ENCODE measurements around the gene SPX. TPM values are rescaled to one million over a fixed set of nuclear protein-coding genes. Genes with fewer than 3 reads are reported as not detected.

The SPX gene
- total RNA-seq, 2 donors from 2014 or later = 0.61 TPM; not detected in 1

DNA sequence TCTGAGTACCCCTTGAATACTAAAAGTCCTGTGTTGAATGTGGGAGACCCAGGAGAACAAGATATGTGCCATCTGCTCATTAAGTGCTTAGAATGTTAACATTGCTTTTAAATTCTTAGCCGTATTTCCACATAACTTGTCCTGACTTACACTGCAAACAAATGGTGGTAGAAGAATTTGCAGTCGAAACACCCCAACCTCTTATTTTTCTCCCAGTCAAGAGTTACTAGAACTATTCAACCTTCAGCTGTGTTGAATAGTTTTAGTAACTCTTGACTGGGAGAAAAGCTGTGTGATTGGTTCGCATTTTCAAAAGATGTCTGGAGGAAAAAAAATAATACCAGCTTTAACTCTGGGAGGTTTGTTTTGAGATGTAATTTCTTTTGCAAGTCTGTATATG is 7.6 kb upstream of the SPX start:
- Mint-ChIP-seq H3K4me1 (ENCODE audit: low read depth in 2 of 2) (no peaks in the 10 kb centered on the region), H3K4me3 (no peak overlapping the region), H3K9me3 (no peaks in the 10 kb centered on the region), H3K27ac (no peak overlapping the region), H3K36me3 (peaks cover 4% of the 10 kb centered on the region), H3K27me3 (no peaks in the 10 kb centered on the region)
- DNase-seq (ENCODE audit: low spot score) (no peak), ATAC-seq (no peak)

GRCh38 chr12:21521541-21521940 is 4.6 kb upstream of the SPX start:
- DNase-seq (ENCODE audit: low spot score) (no peak), ATAC-seq (no peak)
- Mint-ChIP-seq H3K4me1 (ENCODE audit: low read depth in 2 of 2) (no peaks in the 10 kb centered on the region), H3K27me3 (peaks cover 12 to 19% of the 10 kb centered on the region in 2 donors), H3K27ac (no peak overlapping the region), H3K36me3 (peaks cover 10% of the 10 kb centered on the region), H3K9me3 (peaks cover 5% of the 10 kb centered on the region), H3K4me3 (no peak overlapping the region)

GRCh38 chr12:21523148-21523547 is 2.9 kb upstream of the SPX start:
- ATAC-seq = no peak
- Mint-ChIP-seq H3K4me1 (ENCODE audit: low read depth in 2 of 2) (no peaks in the 10 kb centered on the region), H3K9me3 (peaks cover 5% of the 10 kb centered on the region), H3K36me3 (peaks cover 6% of the 10 kb centered on the region), H3K27me3 (peaks cover 15 to 26% of the 10 kb centered on the region in 2 donors), H3K27ac (no peak overlapping the region), H3K4me3 (no peak overlapping the region)
- DNase-seq (ENCODE audit: low spot score) = no peak

- no peak overlapping the region for H3K27ac Mint-ChIP-seq
- peaks cover 5% of the 10 kb centered on the region for H3K9me3 Mint-ChIP-seq
- DNase-seq (ENCODE audit: low spot score) (no peak), ATAC-seq (no peak)
- H3K36me3 Mint-ChIP-seq = peaks cover 6% of the 10 kb centered on the region
- H3K27me3 Mint-ChIP-seq = peaks cover 37 to 56% of the 10 kb centered on the region in 2 donors
- H3K4me1 Mint-ChIP-seq (ENCODE audit: low read depth in 2 of 2) = no peaks in the 10 kb centered on the region
- H3K4me3 Mint-ChIP-seq = no peak overlapping the region
Measured at GRCh38 chr12:21526721-21527345, 737 bp downstream of the SPX start.

DNA sequence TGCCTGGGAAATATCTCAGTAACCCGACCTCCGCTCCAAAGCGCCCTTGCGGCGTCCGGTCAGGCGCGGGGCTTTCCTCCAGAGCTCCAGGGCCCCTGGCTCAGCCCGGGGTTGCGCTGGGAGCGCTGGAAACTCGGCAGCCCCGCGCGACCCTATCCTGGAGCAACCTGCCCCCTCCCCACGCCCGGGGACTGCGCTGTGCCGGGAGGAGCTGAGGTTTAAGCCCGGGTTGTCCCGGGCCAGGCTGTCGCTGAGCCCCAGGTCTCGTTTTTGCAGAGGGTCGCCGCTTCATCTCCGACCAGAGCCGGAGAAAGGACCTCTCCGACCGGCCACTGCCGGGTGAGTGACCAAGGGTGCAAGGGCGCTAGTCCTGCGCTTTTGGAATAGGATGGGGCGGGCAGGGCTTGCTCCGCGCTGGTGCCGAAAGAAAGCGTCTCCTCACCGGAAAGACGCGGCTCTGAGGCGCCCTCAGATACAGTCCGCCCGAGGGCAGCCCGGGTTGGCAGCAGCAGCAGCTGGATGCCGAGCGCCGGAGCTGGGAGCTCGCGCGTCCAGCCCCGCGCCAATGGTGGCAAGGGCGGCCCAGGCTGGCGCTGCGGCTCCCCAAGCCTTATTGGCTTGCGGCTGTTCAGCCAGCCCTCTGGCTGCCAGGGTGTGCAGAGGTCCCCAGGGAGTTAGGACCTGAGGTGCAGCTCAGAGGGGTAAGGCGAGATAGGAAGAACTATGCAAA is 1.5 kb downstream of the SPX start:
- ATAC-seq (peak; percentile 88 to 92), DNase-seq (ENCODE audit: low spot score) (peak; percentile 63)
- Mint-ChIP-seq H3K27me3 (peaks cover 37 to 60% of the 10 kb centered on the region in 2 donors), H3K27ac (no peak overlapping the region), H3K4me3 (peak overlapping the region; percentile 29), H3K36me3 (peaks cover 6% of the 10 kb centered on the region), H3K9me3 (peaks cover 5% of the 10 kb centered on the region), H3K4me1 (ENCODE audit: low read depth in 2 of 2) (no peaks in the 10 kb centered on the region)

DNA sequence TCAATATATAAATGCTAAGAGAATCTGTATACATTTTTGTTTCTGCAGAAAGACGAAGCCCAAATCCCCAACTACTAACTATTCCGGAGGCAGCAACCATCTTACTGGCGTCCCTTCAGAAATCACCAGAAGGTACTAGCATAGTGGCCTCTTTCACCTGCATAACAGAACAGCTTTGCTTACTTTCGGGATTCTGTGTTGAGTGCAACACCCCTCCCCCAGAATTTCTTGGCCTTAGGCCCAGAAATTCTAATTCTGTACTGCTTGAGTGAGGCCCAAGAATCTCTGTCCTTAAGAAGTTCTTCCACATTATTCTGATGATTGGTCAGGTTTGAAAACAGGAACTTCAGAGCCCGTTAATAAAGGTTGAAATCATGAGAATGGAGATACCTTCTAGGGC is 2.9 kb downstream of the SPX start:
- Mint-ChIP-seq H3K4me1 (ENCODE audit: low read depth in 2 of 2) (no peaks in the 10 kb centered on the region), H3K9me3 (peaks cover 5% of the 10 kb centered on the region), H3K27me3 (peaks cover 43 to 71% of the 10 kb centered on the region in 2 donors), H3K27ac (no peak overlapping the region), H3K36me3 (peaks cover 6% of the 10 kb centered on the region), H3K4me3 (no peak overlapping the region)
- no peak for ATAC-seq
- no peak for DNase-seq (ENCODE audit: low spot score)

DNA sequence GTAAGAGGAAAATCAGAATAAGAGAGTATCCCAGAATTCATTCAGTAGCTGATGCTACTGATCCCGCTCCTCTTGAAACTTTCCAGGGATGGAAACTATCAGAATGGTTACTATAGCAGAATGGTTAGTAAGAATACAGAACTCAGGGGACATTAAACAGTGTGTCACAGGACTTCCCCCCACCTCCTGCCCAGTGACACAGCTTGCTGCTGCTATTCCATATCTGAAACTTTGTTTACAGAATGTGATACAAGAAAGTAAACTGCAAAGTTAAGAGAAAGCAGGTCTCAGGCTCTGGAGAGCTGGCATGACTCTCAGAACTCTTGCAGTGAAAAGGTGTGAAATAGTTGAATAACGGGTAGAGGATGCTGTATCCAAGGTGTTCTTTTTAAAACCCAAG is 3.4 kb downstream of the SPX start:
- H3K27ac Mint-ChIP-seq = no peak overlapping the region
- DNase-seq (ENCODE audit: low spot score) = no peak
- H3K27me3 Mint-ChIP-seq = peaks cover 43 to 66% of the 10 kb centered on the region in 2 donors
- no peaks in the 10 kb centered on the region for H3K4me1 Mint-ChIP-seq (ENCODE audit: low read depth in 2 of 2)
- H3K36me3 Mint-ChIP-seq = peaks cover 6% of the 10 kb centered on the region
- peaks cover 5% of the 10 kb centered on the region for H3K9me3 Mint-ChIP-seq
- ATAC-seq = no peak
- H3K4me3 Mint-ChIP-seq = no peak overlapping the region

GRCh38 chr12:21538061-21538653 is 12.1 kb downstream of the SPX start:
- no peak for ATAC-seq
- DNase-seq (ENCODE audit: low spot score) = no peak
- no peaks in the 10 kb centered on the region for H3K36me3 Mint-ChIP-seq
- H3K27me3 Mint-ChIP-seq = peaks cover 14 to 24% of the 10 kb centered on the region in 2 donors
- no peak overlapping the region for H3K4me3 Mint-ChIP-seq
- H3K9me3 Mint-ChIP-seq = no peaks in the 10 kb centered on the region
- H3K4me1 Mint-ChIP-seq (ENCODE audit: low read depth in 2 of 2) = no peaks in the 10 kb centered on the region
- no peak overlapping the region for H3K27ac Mint-ChIP-seq

DNA sequence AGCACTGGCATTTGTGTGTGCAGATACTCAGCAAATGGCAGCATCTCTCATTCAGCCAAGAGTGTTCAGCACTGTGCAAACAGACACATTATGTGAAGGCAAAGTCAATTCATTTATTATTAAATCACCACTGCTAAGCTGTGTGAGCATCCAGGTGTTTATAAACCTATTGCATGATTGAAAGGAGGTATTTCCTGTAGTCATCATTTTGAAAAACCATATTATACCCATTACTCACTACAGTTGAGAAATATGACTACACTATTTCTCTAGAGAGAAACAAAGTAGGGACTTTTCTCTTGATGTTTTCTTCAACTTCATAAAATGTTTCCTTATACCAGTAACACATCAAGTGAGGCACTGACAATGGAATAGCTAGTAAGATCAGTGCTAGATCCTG is 13.7 kb downstream of the SPX start:
- H3K4me1 Mint-ChIP-seq (ENCODE audit: low read depth in 2 of 2) = no peaks in the 10 kb centered on the region
- no peaks in the 10 kb centered on the region for H3K9me3 Mint-ChIP-seq
- ATAC-seq = peak in 1 of 2 donors; percentile 46
- peaks cover 14 to 33% of the 10 kb centered on the region in 2 donors for H3K27me3 Mint-ChIP-seq
- no peak overlapping the region for H3K4me3 Mint-ChIP-seq
- DNase-seq (ENCODE audit: low spot score) = no peak
- no peaks in the 10 kb centered on the region for H3K36me3 Mint-ChIP-seq
- H3K27ac Mint-ChIP-seq = no peak overlapping the region

GRCh38 chr12:21541773-21542172 is 15.7 kb downstream of the SPX start:
- Mint-ChIP-seq H3K4me3 (no peak overlapping the region), H3K36me3 (no peaks in the 10 kb centered on the region), H3K4me1 (ENCODE audit: low read depth in 2 of 2) (no peaks in the 10 kb centered on the region), H3K27me3 (peaks cover 10 to 25% of the 10 kb centered on the region in 2 donors), H3K27ac (no peak overlapping the region), H3K9me3 (no peaks in the 10 kb centered on the region)
- ATAC-seq (no peak), DNase-seq (ENCODE audit: low spot score) (no peak)

- DNase-seq (ENCODE audit: low spot score) (no peak), ATAC-seq (peak in 1 of 2 donors; percentile 24)
- Mint-ChIP-seq H3K4me3 (no peak overlapping the region), H3K27ac (no peak overlapping the region), H3K9me3 (no peaks in the 10 kb centered on the region), H3K36me3 (no peaks in the 10 kb centered on the region), H3K4me1 (ENCODE audit: low read depth in 2 of 2) (no peaks in the 10 kb centered on the region), H3K27me3 (peaks cover 11 to 20% of the 10 kb centered on the region in 2 donors)
Measured at GRCh38 chr12:21542403-21542802, 16.3 kb downstream of the SPX start.

- no peak overlapping the region for H3K4me3 Mint-ChIP-seq
- ATAC-seq (no peak), DNase-seq (ENCODE audit: low spot score) (no peak)
- H3K4me1 Mint-ChIP-seq (ENCODE audit: low read depth in 2 of 2) = no peaks in the 10 kb centered on the region
- no peaks in the 10 kb centered on the region for H3K36me3 Mint-ChIP-seq
- no peaks in the 10 kb centered on the region for H3K9me3 Mint-ChIP-seq
- H3K27me3 Mint-ChIP-seq = peaks cover 18 to 24% of the 10 kb centered on the region in 2 donors
- no peak overlapping the region for H3K27ac Mint-ChIP-seq
Measured at GRCh38 chr12:21543151-21543550, 17.1 kb downstream of the SPX start.

GRCh38 chr12:21545557-21545956 is 19.5 kb downstream of the SPX start:
- Mint-ChIP-seq H3K4me3 (no peak overlapping the region), H3K27me3 (peaks cover 22 to 26% of the 10 kb centered on the region in 2 donors), H3K4me1 (ENCODE audit: low read depth in 2 of 2) (no peaks in the 10 kb centered on the region), H3K36me3 (no peaks in the 10 kb centered on the region), H3K27ac (no peak overlapping the region), H3K9me3 (no peaks in the 10 kb centered on the region)
- DNase-seq (ENCODE audit: low spot score) (no peak), ATAC-seq (no peak)

DNA sequence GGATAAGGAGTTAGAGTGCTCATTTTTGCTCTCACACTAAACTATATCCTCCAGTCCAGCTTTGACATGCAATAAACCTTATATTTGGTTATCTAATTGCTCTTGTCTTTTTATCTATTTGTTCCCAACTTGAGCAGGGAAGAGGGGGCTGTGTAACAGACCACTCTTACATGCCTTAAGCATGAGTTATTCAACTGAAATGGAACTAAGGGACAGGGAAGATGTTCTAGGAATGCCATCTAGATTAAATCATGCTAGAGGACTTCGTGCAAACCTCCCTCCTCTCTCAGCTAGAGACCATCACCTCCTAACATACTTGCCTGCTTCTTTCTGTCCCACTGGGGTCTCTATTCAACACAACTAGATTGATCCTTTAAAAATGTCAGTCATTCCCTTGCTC is 20.6 kb downstream of the SPX start:
- Mint-ChIP-seq H3K27ac (no peak overlapping the region), H3K9me3 (no peaks in the 10 kb centered on the region), H3K4me3 (no peak overlapping the region), H3K36me3 (no peaks in the 10 kb centered on the region), H3K27me3 (peaks cover 22 to 26% of the 10 kb centered on the region in 2 donors), H3K4me1 (ENCODE audit: low read depth in 2 of 2) (no peaks in the 10 kb centered on the region)
- no peak for ATAC-seq
- no peak for DNase-seq (ENCODE audit: low spot score)
